HL-60 (cell line): ENCODE results near the gene USP53.

Experiments
- GABPA ChIP-seq: IDR thresholded peaks from 2 replicates; pipeline ENCODE4 v1.6.1; 2012; ENCODE audit warnings: low read depth
- POLR2AphosphoS5 ChIP-seq: IDR thresholded peaks from 2 replicates; pipeline ENCODE4 v1.6.1; 2012; ENCODE audit warnings: low read depth
- REST ChIP-seq: IDR thresholded peaks from 2 replicates; pipeline ENCODE4 v1.6.1; 2012; ENCODE audit warnings: low read depth; ENCODE audit not compliant: insufficient replicate concordance
- SPI1 ChIP-seq: IDR thresholded peaks from 2 replicates; pipeline ENCODE4 v1.6.1; 2012; ENCODE audit warnings: low read depth, mild to moderate bottlenecking, borderline replicate concordance
- TF ChIP-seq, protein P1 (sequence below): IDR thresholded peaks from one replicate; pipeline ENCODE4 v1.5.1; 2011; ENCODE audit warnings: low read length, control low read depth, inconsistent platforms; ENCODE audit not compliant: insufficient read depth

DNA sequence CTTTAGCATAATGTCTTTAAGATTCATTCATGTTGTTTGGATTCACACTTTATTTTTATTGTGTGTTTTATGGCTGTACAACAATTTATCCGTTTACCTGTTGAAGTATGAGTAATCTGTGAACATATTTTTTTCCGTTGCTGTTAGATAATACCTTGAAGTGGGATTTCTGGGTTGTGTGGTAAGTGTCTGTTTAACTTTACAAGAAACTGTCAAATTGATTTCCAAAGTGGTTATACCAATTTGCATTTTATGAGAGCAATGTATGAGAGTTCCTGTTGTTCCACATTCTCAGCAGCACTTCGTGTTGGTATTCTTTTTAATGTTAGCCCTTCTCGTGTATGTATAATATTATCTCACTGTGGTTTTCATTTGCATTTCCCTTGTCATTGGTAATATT lies 53.6 kb downstream of the USP53 start:
- TF ChIP-seq, protein P1, sequence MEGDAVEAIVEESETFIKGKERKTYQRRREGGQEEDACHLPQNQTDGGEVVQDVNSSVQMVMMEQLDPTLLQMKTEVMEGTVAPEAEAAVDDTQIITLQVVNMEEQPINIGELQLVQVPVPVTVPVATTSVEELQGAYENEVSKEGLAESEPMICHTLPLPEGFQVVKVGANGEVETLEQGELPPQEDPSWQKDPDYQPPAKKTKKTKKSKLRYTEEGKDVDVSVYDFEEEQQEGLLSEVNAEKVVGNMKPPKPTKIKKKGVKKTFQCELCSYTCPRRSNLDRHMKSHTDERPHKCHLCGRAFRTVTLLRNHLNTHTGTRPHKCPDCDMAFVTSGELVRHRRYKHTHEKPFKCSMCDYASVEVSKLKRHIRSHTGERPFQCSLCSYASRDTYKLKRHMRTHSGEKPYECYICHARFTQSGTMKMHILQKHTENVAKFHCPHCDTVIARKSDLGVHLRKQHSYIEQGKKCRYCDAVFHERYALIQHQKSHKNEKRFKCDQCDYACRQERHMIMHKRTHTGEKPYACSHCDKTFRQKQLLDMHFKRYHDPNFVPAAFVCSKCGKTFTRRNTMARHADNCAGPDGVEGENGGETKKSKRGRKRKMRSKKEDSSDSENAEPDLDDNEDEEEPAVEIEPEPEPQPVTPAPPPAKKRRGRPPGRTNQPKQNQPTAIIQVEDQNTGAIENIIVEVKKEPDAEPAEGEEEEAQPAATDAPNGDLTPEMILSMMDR: no peak
- no peak for TF ChIP-seq POLR2AphosphoS5
- no peak for TF ChIP-seq REST
- TF ChIP-seq SPI1: no peak
- TF ChIP-seq GABPA: no peak
